ENCODE data around the gene PLIN4.
A peak's percentile ranks its signal among the peaks of the same experiment; 100 is the strongest.

The PLIN4 gene

DNA sequence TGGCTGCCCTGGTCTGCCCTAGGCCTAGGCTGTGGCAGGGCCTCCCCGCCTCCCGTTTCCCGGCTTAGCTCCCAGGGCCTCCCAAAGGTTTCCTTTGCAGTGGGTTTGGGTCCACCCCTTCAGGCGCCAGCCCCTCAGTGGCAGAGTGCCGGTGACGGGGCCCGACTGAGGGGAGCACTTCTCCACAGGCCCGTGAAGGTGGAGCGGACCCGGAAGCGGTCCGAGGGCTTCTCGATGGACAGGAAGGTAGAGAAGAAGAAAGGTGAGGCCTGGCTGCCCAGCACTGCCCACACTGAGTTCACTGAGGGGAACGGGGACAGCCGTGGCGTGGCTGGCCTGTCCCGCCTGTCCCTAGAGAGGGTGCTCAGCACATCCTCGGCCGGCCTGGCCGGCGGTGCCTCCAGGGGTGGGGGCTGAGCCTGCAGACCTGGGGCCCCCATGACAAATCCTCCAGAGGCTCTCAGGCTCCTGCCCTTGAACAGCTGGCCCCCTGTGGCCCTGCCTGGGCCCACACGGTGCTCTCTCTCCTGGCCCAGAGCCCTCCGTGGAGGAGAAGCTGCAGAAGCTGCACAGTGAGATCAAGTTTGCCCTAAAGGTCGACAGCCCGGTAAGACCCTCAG, 20.4 kb downstream of the PLIN4 start:
- no peak overlapping the region for H3K4me3 ChIP-seq (ENCODE audit: low read depth, low read length)
- ChIA-PET CTCF (no interaction called here), POLR2A (no interaction called here)
- no peak for DNase-seq (ENCODE audit: low read depth, low spot score)
- TF ChIP-seq CTCF (IDR thresholded peaks at IDR 0.05; ENCODE audit: insufficient read depth, low read length, missing control alignments) = no peak

- POLR2A ChIA-PET = no interaction called here
- no peak for TF ChIP-seq CTCF (IDR thresholded peaks at IDR 0.05; ENCODE audit: insufficient read depth, low read length, missing control alignments)
- CTCF ChIA-PET = no interaction called here
- H3K4me3 ChIP-seq (ENCODE audit: low read depth, low read length) = no peak overlapping the region
- DNase-seq (ENCODE audit: low read depth, low spot score) = no peak
Measured at GRCh38 chr19:4496304-4496703, 22.0 kb downstream of the PLIN4 start.

GRCh38 chr19:4495471-4495870, 22.8 kb downstream of the PLIN4 start:
- peak; percentile 4 for TF ChIP-seq CTCF (IDR thresholded peaks at IDR 0.05; ENCODE audit: insufficient read depth, low read length, missing control alignments)
- CTCF ChIA-PET = no interaction called here
- no peak overlapping the region for H3K4me3 ChIP-seq (ENCODE audit: low read depth, low read length)
- DNase-seq (ENCODE audit: low read depth, low spot score) = no peak
- POLR2A ChIA-PET = no interaction called here

DNA sequence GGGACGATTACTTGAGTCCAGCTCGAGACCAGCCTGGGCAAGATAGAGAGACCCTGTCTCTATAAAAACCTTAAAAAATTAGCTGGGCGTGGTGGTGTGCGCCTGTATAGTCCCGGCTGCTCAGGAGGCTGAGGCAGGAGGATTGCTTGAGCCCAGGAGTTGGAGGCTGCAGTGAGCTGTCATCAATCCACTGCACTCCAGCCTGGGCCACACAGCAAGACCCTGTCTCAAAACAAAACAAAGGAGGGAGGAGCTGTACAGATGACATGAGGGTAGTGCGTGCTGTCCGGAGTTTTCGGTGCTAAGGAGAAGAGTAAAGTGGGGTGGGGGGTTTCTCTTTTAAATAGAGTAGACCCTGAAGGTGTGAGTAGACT, 23.6 kb downstream of the PLIN4 start:
- DNase-seq (ENCODE audit: low read depth, low spot score) = no peak
- no peak for TF ChIP-seq CTCF (IDR thresholded peaks at IDR 0.05; ENCODE audit: insufficient read depth, low read length, missing control alignments)
- no peak overlapping the region for H3K4me3 ChIP-seq (ENCODE audit: low read depth, low read length)
- CTCF ChIA-PET = interaction anchor here (1.0 kb wide), 1 partner anchor 31 kb away, joined by 3 read pairs; no protein-coding TSS in a partner anchor
- POLR2A ChIA-PET = no interaction called here

GRCh38 chr19:4493929-4494690, 24.2 kb downstream of the PLIN4 start:
- CTCF ChIA-PET = interaction anchor here (1.0 kb wide), 1 partner anchor 31 kb away, joined by 3 read pairs; no protein-coding TSS in a partner anchor

More at GRCh38 chr19:4493929-4494690, 24.2 kb downstream of the PLIN4 start:
- H3K4me3 ChIP-seq (ENCODE audit: low read depth, low read length) = no peak overlapping the region
- POLR2A ChIA-PET = no interaction called here
- TF ChIP-seq CTCF (IDR thresholded peaks at IDR 0.05; ENCODE audit: insufficient read depth, low read length, missing control alignments) = no peak
- no peak for DNase-seq (ENCODE audit: low read depth, low spot score)

All from AG04449 (cell line).